AML-193 (cell line): Measurements from ENCODE around the gene HAO1.
"Not testable (repeated sequence)": the region's sequence is repeated elsewhere in the genome, so short reads cannot be mapped to it uniquely, and the experiment has no call there.

Source experiments
- DNase-seq, 2 experiments: peaks; one replicate each; lab custom pipeline; 2025; lab: John Stamatoyannopoulos, UW

The HAO1 gene

GRCh38 chr20:7940341-7940740, at the start of gene HAO1:
Gene HAO1, minus strand, starts transcription at chr20:7940458. Its CDS starts 36 bp downstream, at chr20:7940422.
- DNase-seq: no peak

- DNase-seq: no peak
Observed at GRCh38 chr20:7989379-7989778, 49.1 kb upstream of the HAO1 start.

GRCh38 chr20:7985916-7986315, 45.7 kb upstream of the HAO1 start:
- no peak for DNase-seq

- no peak for DNase-seq
Observed at GRCh38 chr20:7984192-7984591, 43.9 kb upstream of the HAO1 start.

GRCh38 chr20:7981374-7981773, 41.1 kb upstream of the HAO1 start:
- no peak for DNase-seq

GRCh38 chr20:7980332-7981046, 40.2 kb upstream of the HAO1 start:
- DNase-seq: peak; percentile 22 to 36

- no peak for DNase-seq
Observed at GRCh38 chr20:7977709-7978108, 37.5 kb upstream of the HAO1 start.

- DNase-seq: no peak
Observed at GRCh38 chr20:7975851-7976414, 35.7 kb upstream of the HAO1 start.

GRCh38 chr20:7974785-7975435, 34.7 kb upstream of the HAO1 start:
- DNase-seq: no peak

GRCh38 chr20:7971536-7972280, 31.4 kb upstream of the HAO1 start:
- DNase-seq: no peak

- no peak for DNase-seq
Observed at GRCh38 chr20:7967199-7967844, 27.1 kb upstream of the HAO1 start.

GRCh38 chr20:7966176-7966575, 25.9 kb upstream of the HAO1 start:
- no peak for DNase-seq

- DNase-seq: no peak
Observed at GRCh38 chr20:7959484-7959883, 19.2 kb upstream of the HAO1 start.

GRCh38 chr20:7956561-7956960, 16.3 kb upstream of the HAO1 start:
- not testable (repeated sequence) for DNase-seq

- no peak for DNase-seq
Observed at GRCh38 chr20:7950387-7950786, 10.1 kb upstream of the HAO1 start.

- no peak for DNase-seq
Observed at GRCh38 chr20:7943891-7944290, 3.6 kb upstream of the HAO1 start.

GRCh38 chr20:7939663-7940062, 595 bp downstream of the HAO1 start:
- no peak for DNase-seq

- no peak for DNase-seq
Observed at GRCh38 chr20:7938058-7938457, 2.2 kb downstream of the HAO1 start.

- DNase-seq: no peak
Observed at GRCh38 chr20:7937328-7937727, 2.9 kb downstream of the HAO1 start.

GRCh38 chr20:7935027-7935551, 5.2 kb downstream of the HAO1 start:
- DNase-seq: no peak

- DNase-seq: no peak
Observed at GRCh38 chr20:7933346-7933745, 6.9 kb downstream of the HAO1 start.

- peak; percentile 14 to 25 for DNase-seq
Observed at GRCh38 chr20:7930343-7930742, 9.9 kb downstream of the HAO1 start.
